GM06990 (cell line): ENCODE results near the gene ZNF700.

ENCODE experiments used
- DNase-seq: peaks from one replicate; pipeline ENCODE4 v3.0.0-alpha.2; 2011; ENCODE audit not compliant: insufficient read length; ENCODE audit errors: extremely low read depth
- H3K27me3 ChIP-seq: replicated peaks from 2 replicates; pipeline ENCODE4 v1.6.0; 2011; ENCODE audit warnings: low read length; ENCODE audit not compliant: control insufficient read depth, insufficient read depth
- H3K36me3 ChIP-seq: 2 replicates; pipeline ENCODE4 v1.5.1; 2011; ENCODE audit warnings: low read length; ENCODE audit not compliant: control insufficient read depth, insufficient read depth
- H3K4me3 ChIP-seq: replicated peaks from 2 replicates; pipeline ENCODE4 v1.5.1; 2011; ENCODE audit warnings: low read depth, mild to moderate bottlenecking, control low read depth, low read length
- CTCF ChIP-seq: IDR thresholded peaks from 2 replicates; pipeline ENCODE4 v1.5.1; 2011; ENCODE audit warnings: low read length, control low read depth, mild to moderate bottlenecking, inconsistent platforms; ENCODE audit not compliant: insufficient read depth, poor library complexity, severe bottlenecking

Gene ZNF700

GRCh38 chr19:11971041-11971440 lies 46.1 kb downstream of the ZNF700 start:
- DNase-seq, result no peak
- Histone ChIP-seq H3K27me3 (no peaks in the 10 kb centered on the region), H3K36me3 (no peaks in the 10 kb centered on the region), H3K4me3 (no peak overlapping the region)
- no peak for TF ChIP-seq CTCF

GRCh38 chr19:11973019-11973810 lies 48.3 kb downstream of the ZNF700 start:
- DNase-seq, result no peak
- no peaks in the 10 kb centered on the region for H3K27me3 ChIP-seq
- no peak for TF ChIP-seq CTCF
- H3K36me3 ChIP-seq, result no peaks in the 10 kb centered on the region
- H3K4me3 ChIP-seq, result no peak overlapping the region

DNA sequence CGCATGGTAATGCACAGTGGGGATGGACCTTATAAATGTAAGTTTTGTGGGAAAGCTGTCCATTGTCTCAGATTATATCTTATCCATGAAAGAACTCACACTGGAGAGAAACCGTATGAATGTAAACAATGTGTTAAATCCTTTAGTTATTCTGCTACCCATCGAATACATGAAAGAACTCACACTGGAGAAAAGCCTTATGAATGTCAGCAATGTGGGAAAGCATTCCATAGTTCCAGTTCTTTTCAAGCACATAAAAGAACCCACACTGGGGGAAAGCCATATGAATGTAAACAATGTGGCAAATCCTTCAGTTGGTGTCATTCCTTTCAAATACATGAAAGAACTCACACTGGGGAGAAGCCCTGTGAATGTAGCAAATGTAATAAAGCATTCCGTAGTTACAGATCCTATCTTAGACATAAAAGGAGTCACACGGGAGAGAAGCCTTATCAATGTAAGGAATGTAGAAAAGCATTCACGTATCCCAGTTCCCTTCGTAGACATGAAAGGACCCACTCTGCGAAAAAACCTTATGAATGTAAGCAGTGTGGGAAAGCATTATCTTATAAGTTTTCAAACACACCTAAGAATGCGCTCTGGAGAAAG lies 53.7 kb downstream of the ZNF700 start:
- no peak for DNase-seq
- H3K27me3 ChIP-seq, result no peaks in the 10 kb centered on the region
- no peak overlapping the region for H3K4me3 ChIP-seq
- TF ChIP-seq CTCF, result no peak
- H3K36me3 ChIP-seq, result no peaks in the 10 kb centered on the region; the same call in 1 of the 2 replicates

DNA sequence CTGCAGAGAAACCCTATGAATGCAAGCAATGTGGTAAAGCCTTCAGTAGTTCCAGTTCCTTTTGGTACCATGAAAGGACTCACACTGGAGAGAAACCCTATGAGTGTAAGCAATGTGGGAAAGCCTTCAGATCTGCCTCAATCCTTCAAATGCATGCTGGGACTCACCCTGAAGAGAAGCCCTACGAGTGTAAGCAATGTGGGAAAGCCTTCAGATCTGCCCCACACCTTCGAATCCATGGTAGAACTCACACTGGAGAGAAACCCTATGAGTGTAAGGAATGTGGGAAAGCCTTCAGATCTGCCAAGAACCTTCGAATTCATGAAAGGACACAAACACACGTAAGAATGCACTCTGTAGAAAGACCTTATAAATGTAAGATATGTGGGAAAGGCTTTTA lies 54.6 kb downstream of the ZNF700 start:
- H3K27me3 ChIP-seq, result no peaks in the 10 kb centered on the region
- H3K36me3 ChIP-seq, result no peaks in the 10 kb centered on the region; the same call in 1 of the 2 replicates
- TF ChIP-seq CTCF, result no peak
- DNase-seq, result no peak
- H3K4me3 ChIP-seq, result no peak overlapping the region

DNA sequence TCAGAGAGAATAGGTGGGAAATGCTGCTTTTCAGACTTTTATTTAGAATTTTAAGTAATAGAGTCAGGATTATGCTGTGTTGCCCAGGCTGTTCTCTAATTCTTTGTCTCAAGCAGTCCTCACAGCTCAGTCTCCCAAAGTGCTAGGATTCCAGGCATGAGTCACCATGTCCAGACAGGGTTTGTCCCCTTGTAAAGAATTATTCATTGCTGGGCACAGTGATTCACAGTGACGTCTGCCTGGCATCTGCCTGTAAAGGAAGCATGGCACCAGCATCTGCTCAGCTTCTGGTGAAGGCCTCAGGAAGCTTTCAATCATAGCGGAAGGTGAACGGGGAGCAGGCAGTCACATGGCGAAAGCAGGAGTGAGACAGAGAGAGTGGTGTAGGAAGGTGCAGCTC lies 57.6 kb downstream of the ZNF700 start:
- no peak for DNase-seq
- H3K4me3 ChIP-seq, result no peak overlapping the region
- no peaks in the 10 kb centered on the region for H3K27me3 ChIP-seq
- TF ChIP-seq CTCF, result no peak
- H3K36me3 ChIP-seq, result no peaks in the 10 kb centered on the region; the same call in 1 of the 2 replicates

DNA sequence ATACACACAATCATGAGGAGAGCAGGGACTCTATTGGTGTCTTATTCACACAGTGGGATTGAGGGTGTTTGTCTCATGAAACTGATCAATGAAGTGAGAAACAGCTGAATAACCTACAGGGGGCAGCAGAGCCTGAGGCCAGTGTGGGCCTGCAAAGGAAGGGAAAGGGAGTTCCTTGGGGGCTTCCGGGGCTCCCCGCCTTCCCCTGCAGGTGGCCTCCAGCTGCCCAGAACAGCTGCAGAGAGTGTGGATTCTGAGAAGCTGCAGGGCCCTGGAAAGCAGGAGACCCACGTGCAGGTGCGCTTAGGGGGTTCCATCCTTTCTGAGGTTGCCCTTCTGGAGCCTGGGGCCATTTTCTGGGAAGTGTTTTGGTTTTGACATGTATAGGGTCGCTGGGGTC lies 60.1 kb downstream of the ZNF700 start:
- Histone ChIP-seq H3K4me3 (no peak overlapping the region), H3K27me3 (no peaks in the 10 kb centered on the region), H3K36me3 (no peaks in the 10 kb centered on the region)
- peak; percentile 41 for TF ChIP-seq CTCF
- DNase-seq, result peak; percentile 32
